ENCODE measurements around the gene ASPA. TPM values are rescaled to one million over a fixed set of nuclear protein-coding genes. Genes with fewer than 3 reads are reported as not detected.
"Not testable (repeated sequence)": the region's sequence is repeated elsewhere in the genome, so short reads cannot be mapped to it uniquely, and the experiment has no call there.

The ASPA gene
- total RNA-seq, 4 donors from 2014 or later: 1.00 to 5.2 (median 2.9) TPM

- WGBS, 2 donors (ENCODE audit: low coverage in 1 of 2): 65 to 93% methylated on average over 2 to 7 of the region's 7 CpGs
- in situ Hi-C loops (cut with MboI; ENCODE audit: low pct_ligation_motif_present in 1 of 4, low pct_unique_long_range_greater_than_20kb in 1 of 4, low sequenced_read_pairs in 3 of 4): no loop called here
- DNase-seq: no peak
- no peaks in the 10 kb centered on the region for H3K36me3 ChIP-seq
- peaks cover 0 to 5% (median 0%) of the 10 kb centered on the region in 4 donors for H3K4me1 ChIP-seq
- H3K27me3 ChIP-seq: no peaks in the 10 kb centered on the region
- TF ChIP-seq POLR2A (IDR thresholded peaks at IDR 0.05): no peak
- no peak for TF ChIP-seq EP300 (IDR thresholded peaks at IDR 0.05; ENCODE audit: low read depth)
- TF ChIP-seq, protein P1, sequence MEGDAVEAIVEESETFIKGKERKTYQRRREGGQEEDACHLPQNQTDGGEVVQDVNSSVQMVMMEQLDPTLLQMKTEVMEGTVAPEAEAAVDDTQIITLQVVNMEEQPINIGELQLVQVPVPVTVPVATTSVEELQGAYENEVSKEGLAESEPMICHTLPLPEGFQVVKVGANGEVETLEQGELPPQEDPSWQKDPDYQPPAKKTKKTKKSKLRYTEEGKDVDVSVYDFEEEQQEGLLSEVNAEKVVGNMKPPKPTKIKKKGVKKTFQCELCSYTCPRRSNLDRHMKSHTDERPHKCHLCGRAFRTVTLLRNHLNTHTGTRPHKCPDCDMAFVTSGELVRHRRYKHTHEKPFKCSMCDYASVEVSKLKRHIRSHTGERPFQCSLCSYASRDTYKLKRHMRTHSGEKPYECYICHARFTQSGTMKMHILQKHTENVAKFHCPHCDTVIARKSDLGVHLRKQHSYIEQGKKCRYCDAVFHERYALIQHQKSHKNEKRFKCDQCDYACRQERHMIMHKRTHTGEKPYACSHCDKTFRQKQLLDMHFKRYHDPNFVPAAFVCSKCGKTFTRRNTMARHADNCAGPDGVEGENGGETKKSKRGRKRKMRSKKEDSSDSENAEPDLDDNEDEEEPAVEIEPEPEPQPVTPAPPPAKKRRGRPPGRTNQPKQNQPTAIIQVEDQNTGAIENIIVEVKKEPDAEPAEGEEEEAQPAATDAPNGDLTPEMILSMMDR (IDR thresholded peaks at IDR 0.05): no peak
- TF ChIP-seq POLR2AphosphoS5 (IDR thresholded peaks at IDR 0.05): no peak
- no peaks in the 10 kb centered on the region for H3K9me3 ChIP-seq
- intact Hi-C loops (cut with DNase I; ENCODE audit: low total_unique reads): no loop called here
- H3K27ac ChIP-seq: no peak overlapping the region
- H3K4me3 ChIP-seq: no peak overlapping the region
Observed at GRCh38 chr17:3510090-3510489, 34.3 kb downstream of the ASPA start.

DNA sequence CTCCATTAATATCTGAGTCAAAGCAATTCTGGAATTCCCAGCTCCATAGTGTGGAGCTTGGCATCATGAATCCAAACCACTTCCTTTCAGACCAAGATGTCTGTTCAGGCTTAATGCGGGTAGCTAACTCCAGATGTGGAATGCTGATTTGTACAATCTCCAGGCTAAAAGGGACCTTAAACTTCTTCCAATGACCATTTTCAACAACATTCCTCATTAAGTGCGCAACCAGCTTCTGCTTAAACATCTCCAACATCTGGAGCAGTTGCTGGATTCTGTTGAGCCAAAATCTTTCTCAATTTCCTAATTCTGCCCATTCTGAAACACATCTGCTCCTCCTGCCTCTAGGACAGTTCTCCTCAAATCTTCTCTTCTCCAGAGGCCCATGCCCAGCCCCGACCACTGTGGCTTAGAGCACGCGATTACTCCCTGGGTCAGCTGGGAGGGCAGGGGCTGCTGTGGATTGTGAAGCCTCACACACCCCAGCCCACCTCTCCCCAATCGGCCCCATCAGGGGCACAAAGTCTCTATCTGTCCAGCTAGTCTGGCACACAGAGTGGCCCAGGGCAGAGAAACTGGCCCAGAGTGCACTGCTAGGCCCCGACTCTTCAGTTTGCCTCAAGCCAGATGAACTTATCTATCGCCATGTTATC is 36.2 kb downstream of the ASPA start:
- no peaks in the 10 kb centered on the region for H3K27me3 ChIP-seq
- peak overlapping the region; percentile 51 to 63 (median 60) for H3K27ac ChIP-seq
- no peaks in the 10 kb centered on the region for H3K9me3 ChIP-seq
- intact Hi-C loops (cut with DNase I; ENCODE audit: low total_unique reads): no loop called here
- H3K4me3 ChIP-seq: no peak overlapping the region
- in situ Hi-C loops (cut with MboI; ENCODE audit: low pct_ligation_motif_present in 1 of 4, low pct_unique_long_range_greater_than_20kb in 1 of 4, low sequenced_read_pairs in 3 of 4): no loop called here
- no peak for DNase-seq
- 82 to 100% methylated on average over 1 to 7 of the region's 8 CpGs for WGBS, 2 donors (ENCODE audit: low coverage in 1 of 2)
- H3K4me1 ChIP-seq: peaks cover 0 to 5% (median 0%) of the 10 kb centered on the region in 4 donors
- H3K36me3 ChIP-seq: no peaks in the 10 kb centered on the region
- TF ChIP-seq POLR2AphosphoS5 (IDR thresholded peaks at IDR 0.05) (no peak), EP300 (IDR thresholded peaks at IDR 0.05; ENCODE audit: low read depth) (no peak), POLR2A (IDR thresholded peaks at IDR 0.05) (no peak)
- TF ChIP-seq, protein P1 (IDR thresholded peaks at IDR 0.05): no peak

- peaks cover 0 to 5% (median 0%) of the 10 kb centered on the region in 4 donors for H3K4me1 ChIP-seq
- no peaks in the 10 kb centered on the region for H3K27me3 ChIP-seq
- intact Hi-C loops (cut with DNase I; ENCODE audit: low total_unique reads) (no loop called here), in situ Hi-C loops (cut with MboI; ENCODE audit: low pct_ligation_motif_present in 1 of 4, low pct_unique_long_range_greater_than_20kb in 1 of 4, low sequenced_read_pairs in 3 of 4) (no loop called here)
- TF ChIP-seq POLR2A (IDR thresholded peaks at IDR 0.05): no peak
- TF ChIP-seq, protein P1 (IDR thresholded peaks at IDR 0.05): no peak
- no peak for TF ChIP-seq EP300 (IDR thresholded peaks at IDR 0.05; ENCODE audit: low read depth)
- TF ChIP-seq POLR2AphosphoS5 (IDR thresholded peaks at IDR 0.05): no peak
- 59 to 74% methylated on average over 8 to 20 of the region's 20 CpGs for WGBS, 2 donors (ENCODE audit: low coverage in 1 of 2)
- H3K4me3 ChIP-seq: no peak overlapping the region
- peak; percentile 37 for DNase-seq
- H3K27ac ChIP-seq: peak overlapping the region; percentile 51 to 63 (median 60)
- H3K36me3 ChIP-seq: no peaks in the 10 kb centered on the region
- H3K9me3 ChIP-seq: no peaks in the 10 kb centered on the region
Observed at GRCh38 chr17:3512505-3513171, 36.8 kb downstream of the ASPA start.

DNA sequence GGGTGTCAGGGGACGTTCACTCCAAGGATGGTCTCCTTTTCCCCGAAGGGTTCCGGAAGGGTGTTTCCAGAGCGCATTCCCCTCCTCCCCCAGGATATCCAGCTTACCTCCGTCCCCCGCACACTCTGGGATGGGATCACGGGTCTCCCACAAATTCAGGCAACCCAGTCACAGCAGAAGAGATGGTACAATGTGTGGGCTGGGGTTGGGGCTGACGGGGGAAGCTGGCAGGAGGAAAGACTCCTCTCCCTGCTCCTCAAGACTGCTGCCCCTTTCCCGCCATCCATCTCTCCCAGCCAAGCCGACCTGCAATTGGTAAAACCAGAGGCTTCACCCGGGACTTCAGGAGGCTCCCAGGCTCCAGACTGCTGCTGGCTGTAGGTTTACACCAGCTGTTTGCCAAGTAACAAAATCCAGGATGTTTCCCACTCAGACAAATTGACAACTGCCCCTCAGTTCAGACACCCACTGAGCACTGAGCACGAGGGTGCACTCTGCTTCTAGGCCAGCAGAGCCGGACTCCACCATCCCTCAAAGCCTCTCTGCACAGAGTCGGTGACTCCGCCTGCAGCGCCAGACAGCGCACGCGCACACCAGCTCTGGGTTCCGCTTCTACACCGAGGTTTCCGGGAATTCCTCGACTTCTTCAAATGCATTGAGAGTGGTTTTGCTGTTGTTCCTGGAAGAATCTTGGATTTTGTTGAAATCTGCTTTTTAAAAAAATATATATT is 37.7 kb downstream of the ASPA start:
- Histone ChIP-seq H3K36me3 (no peaks in the 10 kb centered on the region), H3K4me3 (no peak overlapping the region), H3K4me1 (peaks cover 0 to 5% (median 0%) of the 10 kb centered on the region in 4 donors), H3K27ac (peak overlapping the region; percentile 51 to 63 (median 60)), H3K27me3 (no peaks in the 10 kb centered on the region), H3K9me3 (no peaks in the 10 kb centered on the region)
- in situ Hi-C loops (cut with MboI; ENCODE audit: low pct_ligation_motif_present in 1 of 4, low pct_unique_long_range_greater_than_20kb in 1 of 4, low sequenced_read_pairs in 3 of 4) (no loop called here), intact Hi-C loops (cut with DNase I; ENCODE audit: low total_unique reads) (no loop called here)
- TF ChIP-seq POLR2A (IDR thresholded peaks at IDR 0.05) (no peak), POLR2AphosphoS5 (IDR thresholded peaks at IDR 0.05) (no peak), EP300 (IDR thresholded peaks at IDR 0.05; ENCODE audit: low read depth) (no peak)
- TF ChIP-seq, protein P1 (IDR thresholded peaks at IDR 0.05): no peak
- DNase-seq: no peak
- WGBS, 2 donors (ENCODE audit: low coverage in 1 of 2): 88% methylated on average over 23 of the region's 23 CpGs; no CpG with 5 or more reads in 1 of the 2 donors

GRCh38 chr17:3514167-3514566 is 38.4 kb downstream of the ASPA start:
- H3K27ac ChIP-seq; DNase-seq; H3K9me3 ChIP-seq; intact Hi-C loops (cut with DNase I; ENCODE audit: low total_unique reads); H3K4me3 ChIP-seq; H3K36me3 ChIP-seq; H3K27me3 ChIP-seq; in situ Hi-C loops (cut with MboI; ENCODE audit: low pct_ligation_motif_present in 1 of 4, low pct_unique_long_range_greater_than_20kb in 1 of 4, low sequenced_read_pairs in 3 of 4); H3K4me1 ChIP-seq: not testable (repeated sequence)
- 89 to 90% methylated on average over 2 to 11 of the region's 11 CpGs for WGBS, 2 donors (ENCODE audit: low coverage in 1 of 2)
